K562 (cell line): ENCODE data around the gene NEK5. TPM values are rescaled to one million over a fixed set of nuclear protein-coding genes. Genes with fewer than 3 reads are reported as not detected.
A peak's percentile ranks its signal among the peaks of the same experiment; 100 is the strongest.

Experiments used
- ATAC-seq: fragments of 200-7000 bp; cut with Tn5 transposase; 3 replicates; pipeline ENCODE4 v1.9.1; 2020; ENCODE audit warnings: moderate library complexity
- BruUV-seq: library from RNA; stranded (reverse); fragments of 400-500 nt; replicated peaks from 2 replicates; lab custom pipeline; 2021; lab: Mats Ljungman, UMichigan
- CTCF ChIA-PET: fragments of 300-600 bp; formaldehyde crosslinking; extraction: SDS; loops from one replicate; lab custom pipeline; 2021; ENCODE audit warnings: low intra/inter-chr PET ratio; lab: Yijun Ruan, JAX
- POLR2A ChIA-PET: fragments of 300-600, 350-650 bp; sonication (Branson Sonifier 250); formaldehyde crosslinking; extraction: SDS; loops from one replicate; lab custom pipeline; 2021; ENCODE audit warnings: antibody characterized with exemption, inconsistent platforms; lab: Yijun Ruan, JAX
- DNase-seq, 4 experiments: peaks; one replicate each; pipeline versions ENCODE4 v3.0.0 to v3.0.0-alpha.2; 2011 to 2018; ENCODE audit warnings: low spot score in 3 of 4, mixed read lengths in 3 of 4; ENCODE audit errors: extremely low read depth in 1 of 4
- FAIRE-seq: peaks from 2 replicates; lab custom pipeline; 2011; peaks lifted over from hg19 to GRCh38; lab: Jason Lieb, UNC
- H2AFZ ChIP-seq: 2 replicates; pipeline ENCODE4 v1.6.0; 2011; ENCODE audit warnings: low read depth, low read length, control low read depth, inconsistent platforms
- H3K27ac ChIP-seq: fragments of 200-600 bp; 3 replicates; pipeline ENCODE4 v1.8.0; 2011; ENCODE audit warnings: low read depth, mild to moderate bottlenecking, control low read depth, inconsistent platforms, low read length, moderate library complexity, mixed read lengths; ENCODE audit errors: extremely low read depth
- H3K27me3 ChIP-seq, 2 experiments: fragments of 300-600 bp in 1 of 2; 2 replicates in 1 of 2; 3 replicates in 1 of 2; pipeline versions ENCODE4 v1.6.0 to v1.8.0; 2011; ENCODE audit warnings: inconsistent platforms in 2 of 2, low read length in 2 of 2, mild to moderate bottlenecking in 1 of 2, mixed read lengths in 1 of 2, moderate library complexity in 1 of 2; ENCODE audit not compliant: control insufficient read depth in 2 of 2, insufficient read depth in 2 of 2
- H3K36me3 ChIP-seq: fragments of 300-600 bp; 3 replicates; pipeline ENCODE4 v1.8.0; 2011; ENCODE audit warnings: mild to moderate bottlenecking, low read length, inconsistent platforms; ENCODE audit not compliant: control insufficient read depth, insufficient read depth
- H3K4me1 ChIP-seq, 2 experiments: fragments of 200-600 bp in 1 of 2; replicated peaks in 1 of 2; 2 replicates in 1 of 2; 3 replicates in 1 of 2; pipeline versions ENCODE4 v1.5.1 to v1.8.0; 2011; ENCODE audit warnings: inconsistent platforms in 2 of 2, low read length in 2 of 2, mild to moderate bottlenecking in 1 of 2, mixed read lengths in 1 of 2, moderate library complexity in 1 of 2; ENCODE audit not compliant: control insufficient read depth in 2 of 2, insufficient read depth in 2 of 2
- H3K4me2 ChIP-seq: 2 replicates; pipeline ENCODE4 v1.6.1; 2011; ENCODE audit warnings: low read length, control low read depth, inconsistent platforms, mixed read lengths; ENCODE audit not compliant: insufficient read depth
- H3K4me3 ChIP-seq: fragments of 200-600 bp; sonication (generic), shearing (Covaris generic); 2 replicates; pipeline ENCODE4 v1.5.1; 2016; ENCODE audit warnings: control low read depth, inconsistent platforms
- H3K79me2 ChIP-seq: fragments of 200-600 bp; 3 replicates; pipeline ENCODE4 v1.8.0; 2011; ENCODE audit warnings: low read length, inconsistent platforms; ENCODE audit not compliant: control insufficient read depth, insufficient read depth
- H3K9ac ChIP-seq, 2 experiments: 2 replicates each; pipeline versions ENCODE4 v1.6.0 to v1.6.1; 2011; ENCODE audit warnings: low read depth in 2 of 2, low read length in 2 of 2, control low read depth in 1 of 2, inconsistent platforms in 1 of 2, mild to moderate bottlenecking in 1 of 2, mixed read lengths in 1 of 2; ENCODE audit not compliant: insufficient read depth in 1 of 2
- H3K9me1 ChIP-seq: one replicate; pipeline ENCODE4 v1.6.0; 2011; ENCODE audit warnings: inconsistent platforms, mild to moderate bottlenecking, low read length, moderate library complexity; ENCODE audit not compliant: control insufficient read depth, insufficient read depth
- H3K9me3 ChIP-seq: replicated peaks from 2 replicates; pipeline ENCODE4 v1.5.1; 2011; ENCODE audit warnings: low read depth, low read length, inconsistent platforms; ENCODE audit not compliant: control insufficient read depth, insufficient read depth
- H4K20me1 ChIP-seq: replicated peaks from 2 replicates; pipeline ENCODE4 v1.6.1; 2011; ENCODE audit warnings: low read length, inconsistent platforms, mixed read lengths; ENCODE audit not compliant: control insufficient read depth, insufficient read depth
- BHLHE40 ChIP-seq: IDR thresholded peaks from 2 replicates; pipeline ENCODE4 v1.6.1; 2011; ENCODE audit warnings: low read length, improper control_type of control experiment
- CBFA2T3 ChIP-seq: fragments of 450-650 bp; IDR thresholded peaks from 2 replicates; pipeline ENCODE4 v1.6.1; 2017
- EHMT2 ChIP-seq: fragments of 450-650 bp; IDR thresholded peaks from 2 replicates; pipeline ENCODE4 v1.6.1; 2018; ENCODE audit warnings: antibody characterized with exemption
- ESRRA ChIP-seq: fragments of 450-650 bp; IDR thresholded peaks from 2 replicates; pipeline ENCODE4 v1.6.1; 2014; ENCODE audit warnings: low read depth, mild to moderate bottlenecking, moderate library complexity, borderline replicate concordance
- HNRNPL ChIP-seq: fragments of 200-400 bp; formaldehyde crosslinking; IDR thresholded peaks from 2 replicates; pipeline ENCODE4 v1.6.1; 2017; ENCODE audit warnings: low read depth, mild to moderate bottlenecking, low read length
- KDM1A ChIP-seq, 2 experiments: fragments of 450-650 bp; IDR thresholded peaks; 2 replicates each; pipeline ENCODE4 v1.6.1; 2016; ENCODE audit warnings: mild to moderate bottlenecking in 2 of 2
- LEF1 ChIP-seq: fragments of 450-650 bp; IDR thresholded peaks from 2 replicates; pipeline ENCODE4 v1.6.1; 2016; ENCODE audit warnings: mild to moderate bottlenecking
- NR2C1 ChIP-seq, 2 experiments: fragments of 450-650 bp; IDR thresholded peaks; 2 replicates each; pipeline ENCODE4 v1.6.1; 2017; ENCODE audit warnings: mild to moderate bottlenecking in 2 of 2, antibody characterized with exemption in 1 of 2, inconsistent platforms in 1 of 2, missing compliant biosample characterization in 1 of 2, missing genetic modification characterization in 1 of 2
- NR2C2 ChIP-seq, 2 experiments: fragments of 200-800 bp in 1 of 2; sonication (Bioruptor generic) in 1 of 2; sonication (generic) in 1 of 2; formaldehyde crosslinking in 1 of 2; IDR thresholded peaks; 2 replicates each; pipeline versions ENCODE4 v1.6.1 to v1.8.0; 2016 to 2022; ENCODE audit warnings: mild to moderate bottlenecking in 1 of 2, missing compliant biosample characterization in 1 of 2, missing genetic modification characterization in 1 of 2, missing genetic modification reagents in 1 of 2
- PREB ChIP-seq: sonication (generic); formaldehyde crosslinking; IDR thresholded peaks from 2 replicates; pipeline ENCODE4 v1.8.1; 2023; ENCODE audit warnings: mild to moderate bottlenecking, missing genetic modification reagents
- RCOR1 ChIP-seq, 2 experiments: IDR thresholded peaks; 2 replicates each; pipeline ENCODE4 v1.6.1; 2012; ENCODE audit warnings: low read depth in 2 of 2, low read length in 2 of 2, borderline replicate concordance in 1 of 2, improper control_type of control experiment in 1 of 2
- SOX6 ChIP-seq: fragments of 450-650 bp; IDR thresholded peaks from 2 replicates; pipeline ENCODE4 v1.6.1; 2014; ENCODE audit warnings: mild to moderate bottlenecking
- TCF3 ChIP-seq: sonication (generic); formaldehyde crosslinking; IDR thresholded peaks from 2 replicates; pipeline ENCODE4 v1.4.0; 2020; ENCODE audit warnings: mild to moderate bottlenecking, missing genetic modification reagents
- XRCC4 ChIP-seq: IDR thresholded peaks from one replicate; pipeline ENCODE4 v1.6.1; 2011; ENCODE audit not compliant: insufficient read depth, insufficient read length; ENCODE audit errors: extremely low read depth
- ZBTB26 ChIP-seq: fragments of 450-650 bp; formaldehyde crosslinking; IDR thresholded peaks from 2 replicates; pipeline ENCODE4 v1.4.0; 2022; ENCODE audit warnings: missing genetic modification characterization
- WGBS: fragments of 100-300 bp; shearing (Covaris generic); methylation state at CpG from one replicate; pipeline ENCODE4 v1.1.6; 2016; ENCODE audit warnings: low coverage, mixed read lengths; ENCODE audit not compliant: insufficient coverage; ENCODE audit errors: missing lambda C conversion rate; 5-methylcytosine and 5-hydroxymethylcytosine counted together
- in situ Hi-C: fragments of 300-500 bp; cut with MboI; formaldehyde crosslinking; loops from 4 replicates; pipeline ENCODE4 v1.15.0; 2018; ENCODE audit warnings: inconsistent platforms, mixed read lengths
- intact Hi-C: fragments of 100-400 bp; cut with micrococcal nuclease; formaldehyde crosslinking; loops from 2 replicates; pipeline ENCODE4 v1.14.2; 2022
- polyA plus RNA-seq, 8 experiments: library from polyadenylated mRNA; depleted of rRNA in 4 of 8; stranded (reverse) in 5 of 8; unstranded in 3 of 8; fragments of >200 nt; fragmentation: Nextera tagmentation in 2 of 8; fragmentation: Illumina TruSeq in 1 of 8; extraction: Ambion mirVana in 2 of 8; extraction: Trizol in 1 of 8; gene quantifications; 2 replicates each; pipeline versions ENCODE4 v1.2.1 to v1.2.3, GENCODE V29; 2011 to 2014; ENCODE audit warnings: inconsistent platforms in 1 of 8, missing spikeins in 1 of 8
- total RNA-seq, 7 experiments: library from RNA; depleted of rRNA in 6 of 7; stranded (reverse); fragments of >200 nt in 6 of 7; fragmentation: Illumina TruSeq in 2 of 7; extraction: Trizol in 2 of 7; gene quantifications; 2 replicates each; pipeline versions ENCODE4 v1.2.1 to v1.2.3, GENCODE V29; 2011 to 2021; ENCODE audit warnings: low replicate concordance in 1 of 7

NEK5 gene
- total and polyA plus RNA-seq, 9 of the 15 experiments (the other 6 are each of a cell fraction or from before 2014, with no cell fraction given): 0.09 to 0.44 (median 0.33) TPM

GRCh38 chr13:52169839-52170238, 41.0 kb upstream of the NEK5 start:
- Histone ChIP-seq H3K4me1 (peaks cover 0 to 3% of the 10 kb centered on the region in 2 experiments; a peak in 2 of 5 replicates), H3K27ac (no peak overlapping the region), H3K9me1 (no peaks in the 10 kb centered on the region), H3K4me2 (no peak overlapping the region), H3K79me2 (no peaks in the 10 kb centered on the region), H3K36me3 (peaks cover 39% of the 10 kb centered on the region; the same call in 1 of the 3 replicates), H3K9ac (no peak overlapping the region), H3K4me3 (no peak overlapping the region), H3K27me3 (no peaks in the 10 kb centered on the region), H4K20me1 (no peaks in the 10 kb centered on the region), H2AFZ (no peak overlapping the region), H3K9me3 (no peaks in the 10 kb centered on the region)
- no peak for DNase-seq
- in situ Hi-C loops: no loop called here
- WGBS: 84% methylated on average over 5 of the region's 5 CpGs
- ChIA-PET CTCF (no interaction called here), POLR2A (no interaction called here)
- BruUV-seq: no TSS peak
- no peak for FAIRE-seq
- intact Hi-C loops: no loop called here
- no peak for TF ChIP-seq BHLHE40
- TF ChIP-seq XRCC4: no peak
- no peak for TF ChIP-seq ZBTB26 (CRISPR knock-in tag)
- ATAC-seq: no peak

- in situ Hi-C loops (no loop called here), intact Hi-C loops (no loop called here)
- Histone ChIP-seq H3K79me2 (no peaks in the 10 kb centered on the region), H3K4me3 (no peak overlapping the region), H3K9me3 (no peaks in the 10 kb centered on the region), H3K9ac (no peak overlapping the region), H3K36me3 (peaks cover 17% of the 10 kb centered on the region; the same call in 1 of the 3 replicates), H3K27ac (no peak overlapping the region), H3K27me3 (no peaks in the 10 kb centered on the region), H2AFZ (no peak overlapping the region), H4K20me1 (no peaks in the 10 kb centered on the region), H3K4me1 (peaks cover 0 to 9% of the 10 kb centered on the region in 2 experiments; a peak in 3 of 5 replicates), H3K9me1 (no peaks in the 10 kb centered on the region), H3K4me2 (no peak overlapping the region)
- FAIRE-seq (peak; percentile 75), DNase-seq (peak in 3 of 4 experiments; percentile 9 to 53 (median 28)), ATAC-seq (peak; percentile 79)
- ChIA-PET CTCF (no interaction called here), POLR2A (no interaction called here)
- WGBS: 5% methylated on average over 2 of the region's 2 CpGs
- BruUV-seq: no TSS peak
- peak; percentile 67 for TF ChIP-seq ESRRA
- TF ChIP-seq RCOR1 (IDR thresholded peaks at IDR 0.05; ENCODE audit: borderline replicate concordance in 1 of 2, low read depth in 2 of 2, low read length in 2 of 2): peak in 1 of 2 experiments; percentile 29; a peak in 1 of 4 replicates
- peak; percentile 85 for TF ChIP-seq NR2C1 (IDR thresholded peaks at IDR 0.05)
- TF ChIP-seq NR2C1 (tag; IDR thresholded peaks at IDR 0.05): peak; percentile 88
- TF ChIP-seq PREB: no peak
- TF ChIP-seq HNRNPL: no peak
- peak; percentile 30; the same call in 1 of the 2 replicates for TF ChIP-seq TCF3 (CRISPR knock-in tag)
- no peak for TF ChIP-seq LEF1
- 0 out of 2 replicates have a peak, but pooled peaks have one; percentile 24 for TF ChIP-seq EHMT2
- peak; percentile 26; the same call in 1 of the 2 replicates for TF ChIP-seq CBFA2T3
- no peak for TF ChIP-seq NR2C2 (CRISPR knock-in tag; IDR thresholded peaks at IDR 0.05)
- TF ChIP-seq NR2C2 (tag; IDR thresholded peaks at IDR 0.05): peak; percentile 59
- peak; percentile 17 to 42; a peak in 2 of 4 replicates for TF ChIP-seq KDM1A (IDR thresholded peaks at IDR 0.05)
- TF ChIP-seq SOX6: 0 out of 2 replicates have a peak, but pooled peaks have one; percentile 29
Observed at GRCh38 chr13:52165411-52165810, 36.5 kb upstream of the NEK5 start.
